HepG2 (cell line): ENCODE data around the gene PARP16. TPM values are rescaled to one million over a fixed set of nuclear protein-coding genes. Genes with fewer than 3 reads are reported as not detected.

Source experiments
- BHLHE40 ChIP-seq: IDR thresholded peaks from 2 replicates; pipeline ENCODE4 v1.6.1; 2011; ENCODE audit warnings: low read length, improper control_type of control experiment
- CBX2 ChIP-seq, 2 experiments: fragments of 200-600 bp in 1 of 2; sonication (generic); formaldehyde crosslinking in 1 of 2; IDR thresholded peaks; 2 replicates each; pipeline versions ENCODE4 v1.7.0 to v1.8.1; 2018 to 2022; ENCODE audit warnings: low read depth in 2 of 2, low read length in 1 of 2, mild to moderate bottlenecking in 1 of 2, missing genetic modification reagents in 1 of 2
- KDM5A ChIP-seq: fragments of 200-600 bp; sonication (generic); IDR thresholded peaks from 2 replicates; pipeline ENCODE4 v1.7.0; 2018; ENCODE audit warnings: antibody characterized with exemption, mild to moderate bottlenecking, low read length, borderline replicate concordance
- MYC ChIP-seq: sonication (generic); formaldehyde crosslinking; IDR thresholded peaks from 2 replicates; pipeline ENCODE4 v1.9.0; 2021; ENCODE audit warnings: missing genetic modification reagents, borderline replicate concordance
- NFKB2 ChIP-seq: sonication (generic); formaldehyde crosslinking; IDR thresholded peaks from 2 replicates; pipeline ENCODE4 v1.4.0; 2020; ENCODE audit warnings: missing genetic modification reagents, borderline replicate concordance
- SOX6 ChIP-seq, 2 experiments: fragments of 450-650 bp in 1 of 2; sonication (generic) in 1 of 2; formaldehyde crosslinking in 1 of 2; IDR thresholded peaks; 2 replicates each; pipeline versions ENCODE4 v1.4.0 to v1.6.1; 2017 to 2020; ENCODE audit warnings: antibody characterized with exemption in 1 of 2, mild to moderate bottlenecking in 1 of 2, missing genetic modification reagents in 1 of 2
- TBL1XR1 ChIP-seq: fragments of 150-350 bp; IDR thresholded peaks from 2 replicates; pipeline ENCODE4 v1.6.1; 2014; ENCODE audit warnings: borderline replicate concordance, low read length; ENCODE audit not compliant: partially characterized antibody
- ZFP36L1 ChIP-seq: sonication (generic); formaldehyde crosslinking; IDR thresholded peaks from 2 replicates; pipeline ENCODE4 v1.8.0; 2022; ENCODE audit warnings: mild to moderate bottlenecking, missing genetic modification reagents, moderate library complexity
- ZNF350 ChIP-seq: sonication (generic); formaldehyde crosslinking; IDR thresholded peaks from 2 replicates; pipeline ENCODE4 v1.4.0; 2020; ENCODE audit warnings: mild to moderate bottlenecking, low read depth, missing genetic modification reagents, borderline replicate concordance
- ZNF556 ChIP-seq: sonication (generic); formaldehyde crosslinking; IDR thresholded peaks from 2 replicates; pipeline ENCODE4 v1.4.0; 2020; ENCODE audit warnings: mild to moderate bottlenecking, missing genetic modification reagents, borderline replicate concordance
- polyA plus RNA-seq, 8 experiments: library from polyadenylated mRNA; depleted of rRNA in 3 of 8; stranded (reverse) in 7 of 8; unstranded in 1 of 8; fragments of >200 nt; fragmentation: Illumina TruSeq in 4 of 8; extraction: Trizol in 4 of 8; gene quantifications; 2 replicates each; pipeline versions ENCODE4 v1.2.1 to v1.2.3, GENCODE V29; 2011 to 2016; ENCODE audit warnings: low read depth in 4 of 8, missing spikeins in 1 of 8, mixed read lengths in 1 of 8; ENCODE audit not compliant: insufficient read depth in 1 of 8
- total RNA-seq, 5 experiments: library from RNA; depleted of rRNA; stranded (reverse); fragments of >200 nt; fragmentation: Illumina TruSeq; extraction: Trizol; gene quantifications; 2 replicates each; pipeline ENCODE4 v1.2.3, GENCODE V29; 2016; ENCODE audit warnings: low read depth in 1 of 5
- TF ChIP-seq, protein P1 (sequence below): sonication (generic); formaldehyde crosslinking; IDR thresholded peaks from 2 replicates; pipeline ENCODE4 v1.9.0; 2021; ENCODE audit warnings: missing genetic modification reagents, borderline replicate concordance
- TF ChIP-seq, protein P2 (sequence below), 2 experiments: sonication (generic) in 1 of 2; formaldehyde crosslinking in 1 of 2; IDR thresholded peaks; 2 replicates each; pipeline versions ENCODE4 v1.4.0 to v1.6.1; 2018 to 2020; ENCODE audit warnings: missing genetic modification reagents in 2 of 2, borderline replicate concordance in 1 of 2, low read depth in 1 of 2, mild to moderate bottlenecking in 1 of 2, missing biosample characterization in 1 of 2
- TF ChIP-seq, protein P3 (sequence below): sonication (generic); formaldehyde crosslinking; IDR thresholded peaks from 2 replicates; pipeline ENCODE4 v1.4.0; 2020; ENCODE audit warnings: low read depth, mild to moderate bottlenecking, missing genetic modification reagents
- TF ChIP-seq, protein P4 (sequence below): sonication (generic); formaldehyde crosslinking; IDR thresholded peaks from 2 replicates; pipeline ENCODE4 v1.4.0; 2020; ENCODE audit warnings: missing genetic modification reagents
- TF ChIP-seq, protein P5 (sequence below): sonication (generic); formaldehyde crosslinking; IDR thresholded peaks from 2 replicates; pipeline ENCODE4 v1.8.0; 2022; ENCODE audit warnings: missing genetic modification reagents, mild to moderate bottlenecking, inconsistent platforms, borderline replicate concordance

Gene PARP16
- total and polyA plus RNA-seq, 2 of the 13 experiments (the other 11 are each of a cell fraction or from before 2014, with no cell fraction given), result 6.8 to 7.6 TPM

DNA sequence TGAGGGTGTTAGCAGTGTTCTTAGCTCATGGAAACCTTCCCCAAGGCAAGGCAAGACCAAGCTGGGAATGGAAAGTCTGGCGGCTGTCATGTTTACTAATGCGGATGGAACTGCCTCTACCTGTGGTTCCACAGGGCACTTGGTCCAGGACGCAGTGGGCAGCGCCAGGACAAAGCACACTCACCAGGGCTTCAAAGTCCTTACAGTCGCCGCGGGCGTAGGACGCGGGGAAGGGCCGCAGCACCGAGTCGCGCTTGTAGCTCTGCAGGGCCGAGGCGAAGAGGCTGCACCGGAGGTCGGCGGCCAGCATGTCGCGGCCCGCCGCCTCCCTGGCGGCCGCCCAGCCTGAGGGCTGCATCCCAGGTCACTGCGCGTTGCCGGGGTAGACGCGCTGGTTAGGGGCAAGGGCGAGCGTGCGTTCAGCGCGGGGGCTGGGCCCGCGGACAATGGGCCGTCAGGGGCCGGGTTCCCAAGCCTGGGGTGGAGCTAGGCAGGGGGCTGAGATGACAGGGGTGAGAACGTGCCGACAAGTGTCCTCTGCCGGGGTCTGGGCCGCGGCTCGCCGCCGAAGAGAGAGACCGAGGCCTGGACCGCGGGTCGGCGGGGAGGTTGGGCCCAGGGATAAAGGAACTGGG lies 497 bp downstream of the PARP16 start (continued):
- no peak for TF ChIP-seq SOX6 (IDR thresholded peaks at IDR 0.05)
- peak; percentile 61 for TF ChIP-seq SOX6 (CRISPR knock-in tag; IDR thresholded peaks at IDR 0.05)
- no peak for TF ChIP-seq TBL1XR1
- no peak for TF ChIP-seq KDM5A
- TF ChIP-seq ZNF556, result 0 out of 2 replicates have a peak, but pooled peaks have one; percentile 41
- TF ChIP-seq, protein P1, sequence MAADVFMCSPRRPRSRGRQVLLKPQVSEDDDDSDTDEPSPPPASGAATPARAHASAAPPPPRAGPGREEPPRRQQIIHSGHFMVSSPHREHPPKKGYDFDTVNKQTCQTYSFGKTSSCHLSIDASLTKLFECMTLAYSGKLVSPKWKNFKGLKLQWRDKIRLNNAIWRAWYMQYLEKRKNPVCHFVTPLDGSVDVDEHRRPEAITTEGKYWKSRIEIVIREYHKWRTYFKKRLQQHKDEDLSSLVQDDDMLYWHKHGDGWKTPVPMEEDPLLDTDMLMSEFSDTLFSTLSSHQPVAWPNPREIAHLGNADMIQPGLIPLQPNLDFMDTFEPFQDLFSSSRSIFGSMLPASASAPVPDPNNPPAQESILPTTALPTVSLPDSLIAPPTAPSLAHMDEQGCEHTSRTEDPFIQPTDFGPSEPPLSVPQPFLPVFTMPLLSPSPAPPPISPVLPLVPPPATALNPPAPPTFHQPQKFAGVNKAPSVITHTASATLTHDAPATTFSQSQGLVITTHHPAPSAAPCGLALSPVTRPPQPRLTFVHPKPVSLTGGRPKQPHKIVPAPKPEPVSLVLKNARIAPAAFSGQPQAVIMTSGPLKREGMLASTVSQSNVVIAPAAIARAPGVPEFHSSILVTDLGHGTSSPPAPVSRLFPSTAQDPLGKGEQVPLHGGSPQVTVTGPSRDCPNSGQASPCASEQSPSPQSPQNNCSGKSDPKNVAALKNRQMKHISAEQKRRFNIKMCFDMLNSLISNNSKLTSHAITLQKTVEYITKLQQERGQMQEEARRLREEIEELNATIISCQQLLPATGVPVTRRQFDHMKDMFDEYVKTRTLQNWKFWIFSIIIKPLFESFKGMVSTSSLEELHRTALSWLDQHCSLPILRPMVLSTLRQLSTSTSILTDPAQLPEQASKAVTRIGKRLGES (CRISPR knock-in tag), result no peak
- TF ChIP-seq, protein P2, sequence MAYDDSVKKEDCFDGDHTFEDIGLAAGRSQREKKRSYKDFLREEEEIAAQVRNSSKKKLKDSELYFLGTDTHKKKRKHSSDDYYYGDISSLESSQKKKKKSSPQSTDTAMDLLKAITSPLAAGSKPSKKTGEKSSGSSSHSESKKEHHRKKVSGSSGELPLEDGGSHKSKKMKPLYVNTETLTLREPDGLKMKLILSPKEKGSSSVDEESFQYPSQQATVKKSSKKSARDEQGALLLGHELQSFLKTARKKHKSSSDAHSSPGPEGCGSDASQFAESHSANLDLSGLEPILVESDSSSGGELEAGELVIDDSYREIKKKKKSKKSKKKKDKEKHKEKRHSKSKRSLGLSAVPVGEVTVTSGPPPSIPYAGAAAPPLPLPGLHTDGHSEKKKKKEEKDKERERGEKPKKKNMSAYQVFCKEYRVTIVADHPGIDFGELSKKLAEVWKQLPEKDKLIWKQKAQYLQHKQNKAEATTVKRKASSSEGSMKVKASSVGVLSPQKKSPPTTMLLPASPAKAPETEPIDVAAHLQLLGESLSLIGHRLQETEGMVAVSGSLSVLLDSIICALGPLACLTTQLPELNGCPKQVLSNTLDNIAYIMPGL (CRISPR knock-in tag; IDR thresholded peaks at IDR 0.05; ENCODE audit: borderline replicate concordance in 1 of 2, low read depth in 1 of 2), result peak; percentile 61 to 89; a peak in 3 of 4 replicates
- TF ChIP-seq MYC (CRISPR knock-in tag), result 0 out of 2 replicates have a peak, but pooled peaks have one; percentile 64
- TF ChIP-seq NFKB2 (CRISPR knock-in tag), result peak; percentile 69; the same call in 1 of the 2 replicates
- TF ChIP-seq, protein P3, sequence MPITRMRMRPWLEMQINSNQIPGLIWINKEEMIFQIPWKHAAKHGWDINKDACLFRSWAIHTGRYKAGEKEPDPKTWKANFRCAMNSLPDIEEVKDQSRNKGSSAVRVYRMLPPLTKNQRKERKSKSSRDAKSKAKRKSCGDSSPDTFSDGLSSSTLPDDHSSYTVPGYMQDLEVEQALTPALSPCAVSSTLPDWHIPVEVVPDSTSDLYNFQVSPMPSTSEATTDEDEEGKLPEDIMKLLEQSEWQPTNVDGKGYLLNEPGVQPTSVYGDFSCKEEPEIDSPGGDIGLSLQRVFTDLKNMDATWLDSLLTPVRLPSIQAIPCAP (CRISPR knock-in tag), result no peak
- TF ChIP-seq ZNF350, result peak; percentile 67; the same call in 1 of the 2 replicates
- TF ChIP-seq, protein P4, sequence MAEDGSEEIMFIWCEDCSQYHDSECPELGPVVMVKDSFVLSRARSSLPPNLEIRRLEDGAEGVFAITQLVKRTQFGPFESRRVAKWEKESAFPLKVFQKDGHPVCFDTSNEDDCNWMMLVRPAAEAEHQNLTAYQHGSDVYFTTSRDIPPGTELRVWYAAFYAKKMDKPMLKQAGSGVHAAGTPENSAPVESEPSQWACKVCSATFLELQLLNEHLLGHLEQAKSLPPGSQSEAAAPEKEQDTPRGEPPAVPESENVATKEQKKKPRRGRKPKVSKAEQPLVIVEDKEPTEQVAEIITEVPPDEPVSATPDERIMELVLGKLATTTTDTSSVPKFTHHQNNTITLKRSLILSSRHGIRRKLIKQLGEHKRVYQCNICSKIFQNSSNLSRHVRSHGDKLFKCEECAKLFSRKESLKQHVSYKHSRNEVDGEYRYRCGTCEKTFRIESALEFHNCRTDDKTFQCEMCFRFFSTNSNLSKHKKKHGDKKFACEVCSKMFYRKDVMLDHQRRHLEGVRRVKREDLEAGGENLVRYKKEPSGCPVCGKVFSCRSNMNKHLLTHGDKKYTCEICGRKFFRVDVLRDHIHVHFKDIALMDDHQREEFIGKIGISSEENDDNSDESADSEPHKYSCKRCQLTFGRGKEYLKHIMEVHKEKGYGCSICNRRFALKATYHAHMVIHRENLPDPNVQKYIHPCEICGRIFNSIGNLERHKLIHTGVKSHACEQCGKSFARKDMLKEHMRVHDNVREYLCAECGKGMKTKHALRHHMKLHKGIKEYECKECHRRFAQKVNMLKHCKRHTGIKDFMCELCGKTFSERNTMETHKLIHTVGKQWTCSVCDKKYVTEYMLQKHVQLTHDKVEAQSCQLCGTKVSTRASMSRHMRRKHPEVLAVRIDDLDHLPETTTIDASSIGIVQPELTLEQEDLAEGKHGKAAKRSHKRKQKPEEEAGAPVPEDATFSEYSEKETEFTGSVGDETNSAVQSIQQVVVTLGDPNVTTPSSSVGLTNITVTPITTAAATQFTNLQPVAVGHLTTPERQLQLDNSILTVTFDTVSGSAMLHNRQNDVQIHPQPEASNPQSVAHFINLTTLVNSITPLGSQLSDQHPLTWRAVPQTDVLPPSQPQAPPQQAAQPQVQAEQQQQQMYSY (CRISPR knock-in tag), result peak; percentile 30; the same call in 1 of the 2 replicates
- TF ChIP-seq BHLHE40, result no peak
- no peak; the same call in 1 of the 2 replicates for TF ChIP-seq ZFP36L1 (CRISPR knock-in tag)
- TF ChIP-seq, protein P5, sequence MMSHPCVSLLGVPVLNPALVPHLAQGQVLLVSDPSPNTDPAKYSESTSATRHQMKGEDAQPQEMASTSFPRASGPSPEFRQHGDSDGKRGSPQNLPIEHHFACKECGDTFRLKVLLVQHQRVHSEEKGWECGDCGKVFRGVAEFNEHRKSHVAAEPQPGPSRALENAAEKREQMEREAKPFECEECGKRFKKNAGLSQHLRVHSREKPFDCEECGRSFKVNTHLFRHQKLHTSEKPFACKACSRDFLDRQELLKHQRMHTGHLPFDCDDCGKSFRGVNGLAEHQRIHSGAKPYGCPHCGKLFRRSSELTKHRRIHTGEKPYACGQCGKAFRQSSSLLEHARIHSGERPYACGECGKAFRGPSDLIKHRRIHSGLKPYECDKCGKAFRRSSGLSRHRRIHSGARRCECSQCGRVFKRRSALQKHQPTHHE (CRISPR knock-in tag), result peak; percentile 78; the same call in 1 of the 2 replicates
- TF ChIP-seq CBX2 (IDR thresholded peaks at IDR 0.05; ENCODE audit: low read depth, low read length), result no peak
- TF ChIP-seq CBX2 (CRISPR knock-in tag; IDR thresholded peaks at IDR 0.05; ENCODE audit: low read depth), result no peak
